HEK293T (cell line): ENCODE measurements around the gene RANBP9.

Source experiments
- ARNT ChIP-seq: fragments of 450-650 bp; IDR thresholded peaks from 2 replicates; pipeline ENCODE4 v1.6.1; 2017; ENCODE audit warnings: mild to moderate bottlenecking
- BHLHE40 ChIP-seq: fragments of 450-650 bp; IDR thresholded peaks from 2 replicates; pipeline ENCODE4 v1.6.1; 2016; ENCODE audit warnings: mild to moderate bottlenecking, moderate library complexity, borderline replicate concordance
- CTBP1 ChIP-seq: fragments of 450-650 bp; IDR thresholded peaks from 2 replicates; pipeline ENCODE4 v1.6.1; 2016; ENCODE audit warnings: borderline replicate concordance
- FOXA1 ChIP-seq: fragments of 450-650 bp; IDR thresholded peaks from 2 replicates; pipeline ENCODE4 v1.6.1; 2016; ENCODE audit warnings: mild to moderate bottlenecking
- FOXK2 ChIP-seq: fragments of 450-650 bp; IDR thresholded peaks from 2 replicates; pipeline ENCODE4 v1.6.1; 2016; ENCODE audit warnings: mild to moderate bottlenecking
- FOXM1 ChIP-seq: fragments of 450-650 bp; IDR thresholded peaks from 2 replicates; pipeline ENCODE4 v1.6.1; 2017; ENCODE audit warnings: mild to moderate bottlenecking, borderline replicate concordance
- HDGF ChIP-seq: fragments of 450-650 bp; IDR thresholded peaks from 2 replicates; pipeline ENCODE4 v1.6.1; 2017; ENCODE audit warnings: antibody characterized with exemption, borderline replicate concordance
- L3MBTL2 ChIP-seq: fragments of 450-650 bp; conservative IDR thresholded peaks from 2 replicates; pipeline ENCODE4 v1.6.1; 2016; ENCODE audit warnings: mild to moderate bottlenecking
- NFRKB ChIP-seq: fragments of 450-650 bp; IDR thresholded peaks from 2 replicates; pipeline ENCODE4 v1.6.1; 2016; ENCODE audit warnings: mild to moderate bottlenecking, moderate library complexity
- SP1 ChIP-seq: fragments of 450-650 bp; IDR thresholded peaks from 2 replicates; pipeline ENCODE4 v1.6.1; 2017
- SUZ12 ChIP-seq: fragments of 450-650 bp; IDR thresholded peaks from 2 replicates; pipeline ENCODE4 v1.6.1; 2016; ENCODE audit warnings: mild to moderate bottlenecking
- TARDBP ChIP-seq: fragments of 450-650 bp; IDR thresholded peaks from 2 replicates; pipeline ENCODE4 v1.6.1; 2016
- ZNF384 ChIP-seq: fragments of 450-650 bp; IDR thresholded peaks from 2 replicates; pipeline ENCODE4 v1.6.1; 2016
- TF ChIP-seq, protein P1 (sequence below): fragments of 450-650 bp; IDR thresholded peaks from 2 replicates; pipeline ENCODE4 v1.6.1; 2016

DNA sequence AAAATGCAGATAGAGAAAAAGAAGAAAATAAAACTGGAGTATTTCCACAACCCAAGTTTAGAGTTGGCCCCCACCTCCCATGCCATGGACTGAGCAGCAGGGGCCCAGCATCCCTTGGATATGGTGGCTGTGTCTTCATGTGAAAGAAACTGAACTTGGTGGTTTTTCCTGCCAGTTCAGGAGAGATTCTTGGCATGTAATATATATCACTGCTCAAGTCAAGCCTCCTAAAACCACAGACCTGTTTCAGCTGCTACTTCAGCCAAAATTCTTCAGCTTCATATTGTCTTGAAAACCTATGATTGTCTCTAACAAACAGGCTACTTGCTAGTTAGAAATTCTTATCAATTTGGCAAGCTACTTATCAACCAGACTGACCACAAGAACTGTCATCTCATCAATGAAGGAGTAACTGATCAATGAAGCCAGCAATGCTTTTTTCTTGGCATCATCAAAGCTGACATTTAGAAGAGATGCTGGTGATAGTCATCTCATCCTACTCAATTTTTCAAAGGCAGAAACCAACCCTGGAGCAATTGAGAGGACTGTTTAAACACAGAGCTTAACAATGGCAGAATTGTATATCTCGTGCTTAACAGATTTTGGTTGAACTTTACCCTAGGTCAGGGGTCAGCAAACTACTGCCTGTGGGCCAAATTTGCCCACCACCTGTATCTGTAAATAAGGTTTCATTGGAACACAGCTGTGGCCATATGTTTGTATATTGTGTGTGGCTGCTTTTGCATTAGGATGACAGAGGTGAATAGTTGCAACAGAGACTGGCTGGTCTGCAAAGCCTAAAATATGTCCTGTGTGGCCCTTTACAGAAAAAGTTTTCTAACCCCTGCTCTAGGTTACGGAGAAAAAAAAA lies 106.9 kb downstream of the RANBP9 start:
- TF ChIP-seq L3MBTL2 (no peak), FOXK2 (no peak), NFRKB (no peak), FOXM1 (no peak), BHLHE40 (no peak), ARNT (no peak), SUZ12 (no peak), TARDBP (no peak), SP1 (no peak), CTBP1 (no peak), FOXA1 (no peak), HDGF (no peak), ZNF384 (no peak)
- TF ChIP-seq, protein P1, sequence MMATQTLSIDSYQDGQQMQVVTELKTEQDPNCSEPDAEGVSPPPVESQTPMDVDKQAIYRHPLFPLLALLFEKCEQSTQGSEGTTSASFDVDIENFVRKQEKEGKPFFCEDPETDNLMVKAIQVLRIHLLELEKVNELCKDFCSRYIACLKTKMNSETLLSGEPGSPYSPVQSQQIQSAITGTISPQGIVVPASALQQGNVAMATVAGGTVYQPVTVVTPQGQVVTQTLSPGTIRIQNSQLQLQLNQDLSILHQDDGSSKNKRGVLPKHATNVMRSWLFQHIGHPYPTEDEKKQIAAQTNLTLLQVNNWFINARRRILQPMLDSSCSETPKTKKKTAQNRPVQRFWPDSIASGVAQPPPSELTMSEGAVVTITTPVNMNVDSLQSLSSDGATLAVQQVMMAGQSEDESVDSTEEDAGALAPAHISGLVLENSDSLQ: no peak
